SU-DHL-6 (cell line): Measurements from ENCODE around the gene NMT1.

Source experiments
- CTCF ChIP-seq: fragments of 200-600 bp; sonication (generic); IDR thresholded peaks from one replicate; pipeline ENCODE4 v1.5.1; 2017; ENCODE audit warnings: antibody characterized with exemption, mild to moderate bottlenecking, low read length, moderate library complexity; ENCODE audit not compliant: insufficient read depth, poor library complexity, severe bottlenecking
- EZH2phosphoT487 ChIP-seq: fragments of 200-600 bp; sonication (generic), shearing (Covaris generic); conservative IDR thresholded peaks from 2 replicates; pipeline ENCODE4 v1.6.1; 2018; ENCODE audit warnings: mild to moderate bottlenecking, antibody characterized with exemption, low read length, moderate library complexity, mixed read lengths

GRCh38 chr17:45098081-45098868, 37.2 kb downstream of the NMT1 start:
- TF ChIP-seq CTCF (no peak), EZH2phosphoT487 (no peak)
